MM.1S (cell line): ENCODE data around the gene THRA.

Source experiments
- CTCF ChIP-seq: fragments of 300-600 bp; sonication (generic); IDR thresholded peaks from 2 replicates; pipeline ENCODE4 v1.5.1; 2016; ENCODE audit warnings: antibody characterized with exemption, low read length, mixed read lengths
- EZH2phosphoT487 ChIP-seq: fragments of 300-600 bp; sonication (generic); IDR thresholded peaks from 2 replicates; pipeline ENCODE4 v1.6.1; 2018; ENCODE audit warnings: antibody characterized with exemption, low read length

GRCh38 chr17:40068584-40068916 is 5.8 kb downstream of the THRA start:
- no peak for TF ChIP-seq CTCF
- TF ChIP-seq EZH2phosphoT487 = no peak
